IMR-90 (cell line): ENCODE data around the gene SLC5A10. TPM values are rescaled to one million over a fixed set of nuclear protein-coding genes. Genes with fewer than 3 reads are reported as not detected.

Experiments
- ATAC-seq: fragments of 200-7000 bp; cut with Tn5 transposase; 2 replicates; pipeline ENCODE4 v1.9.1; 2020; ENCODE audit warnings: low read depth, mild to moderate bottlenecking, moderate library complexity
- BruUV-seq: library from RNA; stranded (reverse); fragments of 400-500 nt; replicated peaks from 2 replicates; lab custom pipeline; 2021; lab: Mats Ljungman, UMichigan
- CTCF ChIA-PET: fragments of 300-600 bp; formaldehyde crosslinking; extraction: SDS; loops from one replicate; lab custom pipeline; 2021; ENCODE audit warnings: antibody characterized with exemption; lab: Yijun Ruan, JAX
- POLR2A ChIA-PET: fragments of 300-600 bp; sonication (Branson Sonifier 250); formaldehyde crosslinking; loops from one replicate; lab custom pipeline; 2022; ENCODE audit warnings: antibody characterized with exemption; ENCODE audit not compliant: unreplicated experiment; lab: Charles Lee
- DNase-seq: peaks from one replicate; pipeline ENCODE4 v3.0.0; 2013
- H2AFZ ChIP-seq: replicated peaks from 2 replicates; pipeline ENCODE3; 2013; ENCODE audit warnings: low read length, mild to moderate bottlenecking; ENCODE audit not compliant: poor library complexity
- H2AK5ac ChIP-seq: 2 replicates; pipeline ENCODE4 v1.6.1; 2013; ENCODE audit warnings: low read depth, low read length, inconsistent platforms
- H2AK9ac ChIP-seq: replicated peaks from 2 replicates; pipeline ENCODE3; 2013; ENCODE audit warnings: mild to moderate bottlenecking, low read depth, low read length, moderate library complexity; ENCODE audit not compliant: poor library complexity
- H2BK120ac ChIP-seq: 2 replicates; pipeline ENCODE4 v1.6.1; 2013; ENCODE audit warnings: low read depth, low read length, inconsistent platforms
- H2BK15ac ChIP-seq: 3 replicates; pipeline ENCODE4 v1.6.1; 2013; ENCODE audit warnings: low read depth, low read length, inconsistent platforms
- H2BK20ac ChIP-seq: 2 replicates; pipeline ENCODE4 v1.6.1; 2013; ENCODE audit warnings: low read depth, mild to moderate bottlenecking, inconsistent platforms, low read length, moderate library complexity
- H2BK5ac ChIP-seq: 2 replicates; pipeline ENCODE4 v1.6.1; 2013; ENCODE audit warnings: mild to moderate bottlenecking, low read depth, low read length, inconsistent platforms; ENCODE audit not compliant: poor library complexity, severe bottlenecking
- H3K14ac ChIP-seq: replicated peaks from 2 replicates; pipeline ENCODE4 v1.6.1; 2013; ENCODE audit warnings: low read depth, low read length, inconsistent platforms
- H3K18ac ChIP-seq: 2 replicates; pipeline ENCODE4 v1.6.1; 2013; ENCODE audit warnings: low read depth, low read length, control low read depth
- H3K23ac ChIP-seq: 2 replicates; pipeline ENCODE4 v1.6.1; 2013; ENCODE audit warnings: low read depth, low read length, inconsistent platforms
- H3K27ac ChIP-seq: 2 replicates; pipeline ENCODE4 v1.5.1; 2013; ENCODE audit warnings: mild to moderate bottlenecking, control low read depth, low read length; ENCODE audit not compliant: insufficient read depth
- H3K27me3 ChIP-seq: 2 replicates; pipeline ENCODE4 v1.6.1; 2013; ENCODE audit warnings: low read length; ENCODE audit not compliant: control insufficient read depth, insufficient read depth
- H3K36me3 ChIP-seq: 2 replicates; pipeline ENCODE4 v1.6.1; 2013; ENCODE audit warnings: low read length, mixed read lengths; ENCODE audit not compliant: control insufficient read depth, insufficient read depth
- H3K4ac ChIP-seq: 2 replicates; pipeline ENCODE4 v1.6.1; 2013; ENCODE audit warnings: low read depth, low read length, inconsistent platforms
- H3K4me1 ChIP-seq: 2 replicates; pipeline ENCODE4 v1.6.1; 2013; ENCODE audit warnings: low read length, mixed read lengths; ENCODE audit not compliant: control insufficient read depth, insufficient read depth
- H3K4me2 ChIP-seq: 2 replicates; pipeline ENCODE4 v1.6.1; 2013; ENCODE audit warnings: low read depth, mild to moderate bottlenecking, control low read depth, low read length, moderate library complexity
- H3K4me3 ChIP-seq: 2 replicates; pipeline ENCODE4 v1.5.1; 2013; ENCODE audit warnings: low read depth, mild to moderate bottlenecking, control low read depth, low read length, moderate library complexity; ENCODE audit not compliant: insufficient read depth
- H3K56ac ChIP-seq: 2 replicates; pipeline ENCODE4 v1.6.1; 2013; ENCODE audit warnings: low read length, inconsistent platforms; ENCODE audit not compliant: insufficient read depth; ENCODE audit errors: extremely low read depth
- H3K79me1 ChIP-seq, 2 experiments: 2 replicates each; pipeline ENCODE4 v1.6.1; 2013; ENCODE audit warnings: low read length in 2 of 2, inconsistent platforms in 1 of 2, low read depth in 1 of 2
- H3K9ac ChIP-seq: 2 replicates; pipeline ENCODE4 v1.6.1; 2013; ENCODE audit warnings: low read depth, low read length, control low read depth
- H3K9me1 ChIP-seq: 2 replicates; pipeline ENCODE4 v1.6.1; 2013; ENCODE audit warnings: low read length, inconsistent platforms; ENCODE audit not compliant: insufficient read depth
- H3K9me3 ChIP-seq: 2 replicates; pipeline ENCODE4 v1.6.1; 2013; ENCODE audit warnings: low read length; ENCODE audit not compliant: control insufficient read depth, insufficient read depth
- H4K20me1 ChIP-seq: 2 replicates; pipeline ENCODE4 v1.6.1; 2013; ENCODE audit warnings: low read length, inconsistent platforms; ENCODE audit not compliant: insufficient read depth
- H4K5ac ChIP-seq: 2 replicates; pipeline ENCODE4 v1.6.1; 2013; ENCODE audit warnings: mild to moderate bottlenecking, low read depth, low read length, control low read depth
- H4K8ac ChIP-seq, 2 experiments: 2 replicates each; pipeline ENCODE4 v1.6.1; 2013; ENCODE audit warnings: low read depth in 2 of 2, low read length in 2 of 2, control low read depth in 1 of 2, inconsistent platforms in 1 of 2
- H4K91ac ChIP-seq: 2 replicates; pipeline ENCODE4 v1.6.1; 2013; ENCODE audit warnings: low read depth, low read length, inconsistent platforms; ENCODE audit not compliant: insufficient read depth
- BHLHE40 ChIP-seq: fragments of 150-350 bp; IDR thresholded peaks from 2 replicates; pipeline ENCODE4 v1.6.1; 2016; ENCODE audit warnings: mild to moderate bottlenecking, low read depth, low read length
- CEBPB ChIP-seq: IDR thresholded peaks from 2 replicates; pipeline ENCODE4 v1.6.1; 2012; ENCODE audit warnings: low read depth, low read length, improper control_type of control experiment
- CHD1 ChIP-seq: IDR thresholded peaks from 2 replicates; pipeline ENCODE4 v1.6.1; 2012; ENCODE audit warnings: low read depth, low read length, improper control_type of control experiment
- FOS ChIP-seq: fragments of 150-350 bp; IDR thresholded peaks from 2 replicates; pipeline ENCODE4 v1.6.1; 2016; ENCODE audit warnings: low read depth, low read length
- MAFK ChIP-seq: IDR thresholded peaks from 2 replicates; pipeline ENCODE4 v1.6.1; 2012; ENCODE audit warnings: low read depth, low read length, improper control_type of control experiment
- MAZ ChIP-seq: IDR thresholded peaks from 2 replicates; pipeline ENCODE4 v1.6.1; 2012; ENCODE audit warnings: low read depth, mild to moderate bottlenecking, low read length, improper control_type of control experiment, moderate library complexity, borderline replicate concordance
- MXI1 ChIP-seq: IDR thresholded peaks from 2 replicates; pipeline ENCODE4 v1.6.1; 2012; ENCODE audit warnings: low read depth, mild to moderate bottlenecking, low read length, moderate library complexity, borderline replicate concordance
- NFE2L2 ChIP-seq: fragments of 150-350 bp; IDR thresholded peaks from 2 replicates; pipeline ENCODE4 v1.6.1; 2016; ENCODE audit warnings: low read depth, mild to moderate bottlenecking, low read length
- POLR2A ChIP-seq: IDR thresholded peaks from 2 replicates; pipeline ENCODE4 v1.6.1; 2012; ENCODE audit warnings: mild to moderate bottlenecking, low read depth, low read length
- RAD21 ChIP-seq: IDR thresholded peaks from 2 replicates; pipeline ENCODE4 v1.6.1; 2012; ENCODE audit warnings: low read length, improper control_type of control experiment
- RCOR1 ChIP-seq: IDR thresholded peaks from 2 replicates; pipeline ENCODE4 v1.6.1; 2012; ENCODE audit warnings: mild to moderate bottlenecking, low read length, improper control_type of control experiment; ENCODE audit not compliant: insufficient replicate concordance
- RFX5 ChIP-seq: IDR thresholded peaks from 2 replicates; pipeline ENCODE4 v1.8.0; 2012; ENCODE audit warnings: low read depth, mild to moderate bottlenecking, low read length, moderate library complexity
- SMC3 ChIP-seq: fragments of 150-350 bp; IDR thresholded peaks from 2 replicates; pipeline ENCODE4 v1.6.1; 2016; ENCODE audit warnings: low read depth, mild to moderate bottlenecking, antibody characterized with exemption, low read length, moderate library complexity
- WGBS, 2 experiments: methylation state at CpG; one replicate each; pipeline versions ENCODE4 v1.1.5 to v1.1.7; 2013; ENCODE audit warnings: missing lambda C conversion rate in 2 of 2; ENCODE audit not compliant: insufficient read length in 1 of 2; ENCODE audit errors: extremely low coverage in 2 of 2; 5-methylcytosine and 5-hydroxymethylcytosine counted together
- dilution Hi-C: fragments of 300-500 bp; cut with HindIII; formaldehyde crosslinking; loops from one replicate; pipeline ENCODE4 v1.14.3; 2018; ENCODE audit warnings: low sequenced_read_pairs; ENCODE audit not compliant: unreplicated experiment
- in situ Hi-C: fragments of 300-500 bp; cut with MboI; formaldehyde crosslinking; loops from 3 replicates; pipeline ENCODE4 v1.14.3; 2019; ENCODE audit warnings: low sequenced_read_pairs, inconsistent platforms, mixed read lengths
- intact Hi-C: fragments of 100-400 bp; cut with micrococcal nuclease; formaldehyde crosslinking; loops from 2 replicates; pipeline ENCODE4 v1.10.0; 2022
- polyA plus RNA-seq, 3 experiments: library from polyadenylated mRNA; depleted of rRNA; stranded (reverse); fragments of >200 nt; gene quantifications; 2 replicates each; pipeline ENCODE4 v1.2.3, GENCODE V29; 2012; ENCODE audit warnings: low replicate concordance in 1 of 3
- total RNA-seq: library from RNA; depleted of rRNA; stranded (reverse); fragments of >200 nt; gene quantifications from 2 replicates; pipeline ENCODE4 v1.2.3, GENCODE V29; 2012
- TF ChIP-seq, protein P1 (sequence below): fragments of 150-350 bp; IDR thresholded peaks from 2 replicates; pipeline ENCODE4 v1.6.1; 2016; ENCODE audit warnings: low read depth, mild to moderate bottlenecking, low read length, moderate library complexity, borderline replicate concordance
- TF ChIP-seq, protein P2 (sequence below): fragments of 150-350 bp; IDR thresholded peaks from 2 replicates; pipeline ENCODE4 v1.6.1; 2017; ENCODE audit warnings: mild to moderate bottlenecking, antibody characterized with exemption, low read length, low read depth
- TF ChIP-seq, protein P3 (sequence below): conservative IDR thresholded peaks from 2 replicates; pipeline ENCODE4 v1.5.1; 2012; ENCODE audit warnings: mild to moderate bottlenecking, low read depth, low read length, improper control_type of control experiment

The SLC5A10 gene
- total and polyA plus RNA-seq, 2 of the 4 experiments (the other 2 are of a cell fraction) = not detected

DNA sequence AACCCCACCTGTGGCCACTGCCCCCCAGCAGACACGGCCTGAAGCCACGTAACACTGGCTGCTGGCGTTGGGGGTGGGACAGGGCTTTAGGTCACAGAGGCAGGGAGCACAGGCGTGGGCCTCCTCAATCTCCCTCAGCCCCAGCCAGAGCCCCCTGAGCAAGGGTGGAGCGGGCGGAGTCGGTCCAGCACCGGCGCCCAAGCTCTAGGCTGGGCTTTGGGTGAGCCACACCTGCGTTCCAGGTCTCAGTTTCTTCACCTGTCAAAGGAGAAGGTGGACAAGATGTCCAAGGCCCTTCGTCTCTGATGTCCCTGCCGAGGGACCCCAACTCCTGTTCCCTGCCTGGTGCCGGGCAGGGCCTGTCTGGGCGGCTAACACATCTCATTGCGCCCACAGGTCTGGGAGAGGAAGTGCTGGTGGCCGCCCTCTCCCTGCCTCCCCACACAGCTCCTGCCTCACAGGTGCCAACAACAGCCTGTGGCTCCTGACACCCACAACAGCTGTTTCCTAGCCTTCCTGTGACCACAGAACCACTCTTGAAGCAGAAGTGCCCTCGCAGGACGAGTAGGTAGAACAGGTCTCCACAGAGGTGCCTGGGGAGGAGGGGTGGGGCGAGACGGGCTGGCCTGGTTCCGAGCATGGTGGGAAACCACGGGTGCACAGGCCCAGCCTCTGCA is 40.6 kb downstream of the SLC5A10 start:
- no peak overlapping the region for H3K56ac ChIP-seq
- no peak overlapping the region for H3K4ac ChIP-seq
- peaks cover 6% of the 10 kb centered on the region for H3K9me3 ChIP-seq
- H3K23ac ChIP-seq = no peak overlapping the region
- intact Hi-C loops (no loop called here), in situ Hi-C loops (no loop called here), dilution Hi-C loops (no loop called here)
- peaks cover 23 to 75% of the 10 kb centered on the region in 2 experiments; a peak in 3 of 4 replicates for H3K79me1 ChIP-seq
- no peak overlapping the region for H3K4me3 ChIP-seq
- H2AFZ ChIP-seq = no peak overlapping the region
- DNase-seq (no peak), ATAC-seq (no peak)
- H4K20me1 ChIP-seq = peaks cover 39% of the 10 kb centered on the region
- ChIA-PET CTCF (no interaction called here), POLR2A (no interaction called here)
- H2AK9ac ChIP-seq = no peak overlapping the region
- no peak overlapping the region for H2BK20ac ChIP-seq
- WGBS, 2 experiments = 100% methylated on average over 6 of the region's 22 CpGs; no CpG with 5 or more reads in 1 of the 2 experiments
- H3K27me3 ChIP-seq = no peaks in the 10 kb centered on the region
- H3K4me2 ChIP-seq = no peak overlapping the region
- H3K9me1 ChIP-seq = peaks cover 4% of the 10 kb centered on the region
- TF ChIP-seq MAFK (no peak), RFX5 (no peak), MAZ (no peak), NFE2L2 (no peak), SMC3 (no peak), CEBPB (no peak), RCOR1 (no peak), FOS (no peak), MXI1 (no peak), BHLHE40 (no peak), RAD21 (no peak), POLR2A (no peak), CHD1 (no peak)
- TF ChIP-seq, protein P1, sequence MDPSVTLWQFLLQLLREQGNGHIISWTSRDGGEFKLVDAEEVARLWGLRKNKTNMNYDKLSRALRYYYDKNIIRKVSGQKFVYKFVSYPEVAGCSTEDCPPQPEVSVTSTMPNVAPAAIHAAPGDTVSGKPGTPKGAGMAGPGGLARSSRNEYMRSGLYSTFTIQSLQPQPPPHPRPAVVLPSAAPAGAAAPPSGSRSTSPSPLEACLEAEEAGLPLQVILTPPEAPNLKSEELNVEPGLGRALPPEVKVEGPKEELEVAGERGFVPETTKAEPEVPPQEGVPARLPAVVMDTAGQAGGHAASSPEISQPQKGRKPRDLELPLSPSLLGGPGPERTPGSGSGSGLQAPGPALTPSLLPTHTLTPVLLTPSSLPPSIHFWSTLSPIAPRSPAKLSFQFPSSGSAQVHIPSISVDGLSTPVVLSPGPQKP = no peak
- TF ChIP-seq, protein P2, sequence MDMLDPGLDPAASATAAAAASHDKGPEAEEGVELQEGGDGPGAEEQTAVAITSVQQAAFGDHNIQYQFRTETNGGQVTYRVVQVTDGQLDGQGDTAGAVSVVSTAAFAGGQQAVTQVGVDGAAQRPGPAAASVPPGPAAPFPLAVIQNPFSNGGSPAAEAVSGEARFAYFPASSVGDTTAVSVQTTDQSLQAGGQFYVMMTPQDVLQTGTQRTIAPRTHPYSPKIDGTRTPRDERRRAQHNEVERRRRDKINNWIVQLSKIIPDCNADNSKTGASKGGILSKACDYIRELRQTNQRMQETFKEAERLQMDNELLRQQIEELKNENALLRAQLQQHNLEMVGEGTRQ = no peak
- TF ChIP-seq, protein P3, sequence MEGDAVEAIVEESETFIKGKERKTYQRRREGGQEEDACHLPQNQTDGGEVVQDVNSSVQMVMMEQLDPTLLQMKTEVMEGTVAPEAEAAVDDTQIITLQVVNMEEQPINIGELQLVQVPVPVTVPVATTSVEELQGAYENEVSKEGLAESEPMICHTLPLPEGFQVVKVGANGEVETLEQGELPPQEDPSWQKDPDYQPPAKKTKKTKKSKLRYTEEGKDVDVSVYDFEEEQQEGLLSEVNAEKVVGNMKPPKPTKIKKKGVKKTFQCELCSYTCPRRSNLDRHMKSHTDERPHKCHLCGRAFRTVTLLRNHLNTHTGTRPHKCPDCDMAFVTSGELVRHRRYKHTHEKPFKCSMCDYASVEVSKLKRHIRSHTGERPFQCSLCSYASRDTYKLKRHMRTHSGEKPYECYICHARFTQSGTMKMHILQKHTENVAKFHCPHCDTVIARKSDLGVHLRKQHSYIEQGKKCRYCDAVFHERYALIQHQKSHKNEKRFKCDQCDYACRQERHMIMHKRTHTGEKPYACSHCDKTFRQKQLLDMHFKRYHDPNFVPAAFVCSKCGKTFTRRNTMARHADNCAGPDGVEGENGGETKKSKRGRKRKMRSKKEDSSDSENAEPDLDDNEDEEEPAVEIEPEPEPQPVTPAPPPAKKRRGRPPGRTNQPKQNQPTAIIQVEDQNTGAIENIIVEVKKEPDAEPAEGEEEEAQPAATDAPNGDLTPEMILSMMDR = no peak
- H4K8ac ChIP-seq = no peak overlapping the region
- no TSS peak for BruUV-seq
- H3K27ac ChIP-seq = no peak overlapping the region
- no peak overlapping the region for H4K91ac ChIP-seq
- peaks cover 23% of the 10 kb centered on the region for H3K36me3 ChIP-seq
- H2AK5ac ChIP-seq = no peak overlapping the region
- H3K14ac ChIP-seq = no peak overlapping the region
- H3K18ac ChIP-seq = no peak overlapping the region
- no peak overlapping the region for H2BK5ac ChIP-seq
- H3K9ac ChIP-seq = no peak overlapping the region
- H3K4me1 ChIP-seq = peaks cover 10% of the 10 kb centered on the region
- H4K5ac ChIP-seq = no peak overlapping the region
- no peak overlapping the region for H2BK15ac ChIP-seq
- H2BK120ac ChIP-seq = no peak overlapping the region
